ENCODE data around the gene GOLGA6C. TPM values are rescaled to one million over a fixed set of nuclear protein-coding genes. Genes with fewer than 3 reads are reported as not detected.

Gene GOLGA6C
- total RNA-seq, 6 donors from 2014 or later, result not detected

DNA sequence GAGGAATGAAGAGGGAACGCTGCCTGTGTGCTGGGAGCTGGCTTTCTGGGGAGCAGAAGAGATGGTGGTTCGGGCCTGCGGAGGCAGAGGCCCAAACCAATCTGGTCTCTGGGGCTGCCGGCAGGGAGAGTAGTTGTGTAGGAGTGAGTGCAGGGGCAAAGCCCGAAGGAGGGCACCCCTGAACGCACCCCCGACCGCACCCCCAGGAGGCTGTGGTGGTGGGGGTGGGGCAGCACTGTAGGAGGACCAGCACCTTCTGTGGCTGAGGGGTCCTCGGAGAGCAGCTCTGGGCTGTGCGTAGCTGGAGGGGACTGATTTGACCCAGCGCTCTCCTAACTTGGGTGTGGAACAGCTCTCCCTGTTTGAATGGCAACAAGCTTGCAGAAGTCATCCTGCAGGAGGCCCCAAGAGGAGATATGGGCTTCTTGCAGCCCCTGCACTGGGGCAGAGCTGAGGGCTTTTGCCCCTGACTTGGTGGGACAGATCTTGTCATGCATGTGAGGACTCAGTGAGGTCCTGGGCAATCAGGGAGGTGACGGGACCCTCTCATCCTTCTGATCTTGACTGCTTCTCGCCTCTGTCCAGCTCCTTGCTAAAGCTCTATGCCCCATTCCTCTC, 30.4 kb upstream of the GOLGA6C start:
- ATAC-seq (ENCODE audit: low FRiP score in 2 of 2) (no peak), DNase-seq (no peak)

DNA sequence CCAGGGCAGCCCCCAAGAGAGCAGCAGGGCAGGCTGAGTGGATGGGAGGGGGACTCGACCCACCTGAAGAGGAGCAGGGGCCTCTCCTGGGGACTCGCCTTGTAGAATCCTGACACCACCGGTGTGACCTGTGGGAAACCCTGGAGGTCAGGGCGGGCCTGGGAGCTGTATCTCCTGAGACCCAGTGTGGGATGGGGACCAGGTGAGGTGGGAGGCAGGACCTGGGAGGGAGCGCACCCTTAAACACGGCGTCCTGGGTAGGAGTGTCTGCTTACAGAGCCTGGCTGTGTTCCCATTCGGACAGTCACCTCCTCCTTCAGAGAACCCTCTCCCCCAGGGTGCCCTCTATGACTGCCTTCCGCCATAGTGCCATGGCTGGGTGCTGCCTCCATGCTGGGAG, 29.3 kb upstream of the GOLGA6C start:
- DNase-seq (no peak), ATAC-seq (ENCODE audit: low FRiP score in 2 of 2) (peak in 1 of 2 donors; percentile 4)
- 84 to 97% methylated on average over 6 of the region's 9 CpGs for WGBS, 2 donors
- no peaks in the 10 kb centered on the region for H3K36me3 ChIP-seq
- TF ChIP-seq EP300 (IDR thresholded peaks at IDR 0.05) (no peak), POLR2AphosphoS5 (IDR thresholded peaks at IDR 0.05) (no peak), POLR2A (IDR thresholded peaks at IDR 0.05) (no peak)
- H3K27me3 ChIP-seq, result no peaks in the 10 kb centered on the region
- H3K4me3 ChIP-seq, result no peak overlapping the region
- H3K27ac ChIP-seq, result no peak overlapping the region
- peaks cover 5 to 8% (median 6%) of the 10 kb centered on the region in 4 donors for H3K4me1 ChIP-seq
- H3K9me3 ChIP-seq, result no peaks in the 10 kb centered on the region

More for the DNA sequence above, 30.4 kb upstream of the GOLGA6C start:
- no peak overlapping the region for H3K27ac ChIP-seq
- H3K9me3 ChIP-seq, result no peaks in the 10 kb centered on the region
- H3K27me3 ChIP-seq, result no peaks in the 10 kb centered on the region
- H3K36me3 ChIP-seq, result no peaks in the 10 kb centered on the region
- 91 to 95% methylated on average over 5 to 12 of the region's 13 CpGs for WGBS, 2 donors
- TF ChIP-seq EP300 (IDR thresholded peaks at IDR 0.05), result no peak
- TF ChIP-seq POLR2A (IDR thresholded peaks at IDR 0.05), result no peak
- TF ChIP-seq, protein P1, sequence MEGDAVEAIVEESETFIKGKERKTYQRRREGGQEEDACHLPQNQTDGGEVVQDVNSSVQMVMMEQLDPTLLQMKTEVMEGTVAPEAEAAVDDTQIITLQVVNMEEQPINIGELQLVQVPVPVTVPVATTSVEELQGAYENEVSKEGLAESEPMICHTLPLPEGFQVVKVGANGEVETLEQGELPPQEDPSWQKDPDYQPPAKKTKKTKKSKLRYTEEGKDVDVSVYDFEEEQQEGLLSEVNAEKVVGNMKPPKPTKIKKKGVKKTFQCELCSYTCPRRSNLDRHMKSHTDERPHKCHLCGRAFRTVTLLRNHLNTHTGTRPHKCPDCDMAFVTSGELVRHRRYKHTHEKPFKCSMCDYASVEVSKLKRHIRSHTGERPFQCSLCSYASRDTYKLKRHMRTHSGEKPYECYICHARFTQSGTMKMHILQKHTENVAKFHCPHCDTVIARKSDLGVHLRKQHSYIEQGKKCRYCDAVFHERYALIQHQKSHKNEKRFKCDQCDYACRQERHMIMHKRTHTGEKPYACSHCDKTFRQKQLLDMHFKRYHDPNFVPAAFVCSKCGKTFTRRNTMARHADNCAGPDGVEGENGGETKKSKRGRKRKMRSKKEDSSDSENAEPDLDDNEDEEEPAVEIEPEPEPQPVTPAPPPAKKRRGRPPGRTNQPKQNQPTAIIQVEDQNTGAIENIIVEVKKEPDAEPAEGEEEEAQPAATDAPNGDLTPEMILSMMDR (IDR thresholded peaks at IDR 0.05), result no peak
- no peak for TF ChIP-seq POLR2AphosphoS5 (IDR thresholded peaks at IDR 0.05)
- no peak overlapping the region for H3K4me3 ChIP-seq
- H3K4me1 ChIP-seq, result peaks cover 5 to 8% (median 6%) of the 10 kb centered on the region in 4 donors

DNA sequence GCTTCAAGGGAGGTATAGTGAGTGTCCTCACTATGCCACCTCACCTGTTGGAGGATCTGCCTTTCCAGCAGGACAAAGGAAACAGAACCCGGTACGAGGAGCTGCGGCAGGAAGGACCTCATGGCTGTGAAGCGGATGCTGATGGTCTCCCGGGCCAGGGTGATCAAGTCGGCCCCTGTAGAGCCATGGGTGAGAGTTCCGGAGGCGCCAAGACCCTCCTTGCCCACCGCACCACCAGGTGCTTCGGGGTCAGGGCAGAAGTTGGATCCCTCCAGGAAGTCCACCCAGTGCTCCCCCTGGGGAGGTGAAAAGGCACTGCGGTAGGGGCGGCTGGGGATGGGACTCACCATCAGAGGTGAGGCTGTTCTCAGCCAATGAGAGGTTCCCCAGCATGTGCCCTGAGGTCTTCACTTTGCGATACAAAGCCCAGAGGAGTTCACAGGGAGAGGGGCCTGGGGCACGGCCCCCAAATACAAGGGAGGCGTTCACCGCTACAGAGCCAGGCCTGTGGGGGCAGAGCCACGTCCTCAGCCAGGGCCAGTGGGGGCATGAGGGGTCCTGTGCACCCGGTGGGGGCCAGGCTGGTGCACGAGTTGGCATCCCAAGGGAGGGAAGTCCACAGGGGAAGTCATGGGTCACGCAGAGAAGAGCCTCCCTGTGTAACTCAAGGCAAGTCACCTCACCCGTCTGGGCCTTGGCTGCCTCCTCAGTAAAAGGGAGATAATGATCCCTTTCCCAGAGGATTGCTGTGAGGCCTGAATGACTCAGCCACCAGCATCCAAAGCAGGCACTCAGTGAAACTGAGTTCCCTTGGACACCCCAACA, 28.7 kb upstream of the GOLGA6C start:
- DNase-seq, result no peak
- TF ChIP-seq POLR2A (IDR thresholded peaks at IDR 0.05) (no peak), POLR2AphosphoS5 (IDR thresholded peaks at IDR 0.05) (no peak), EP300 (IDR thresholded peaks at IDR 0.05) (no peak)
- TF ChIP-seq, protein P1 (IDR thresholded peaks at IDR 0.05), result no peak
- Histone ChIP-seq H3K9me3 (no peaks in the 10 kb centered on the region), H3K27me3 (no peaks in the 10 kb centered on the region), H3K36me3 (no peaks in the 10 kb centered on the region), H3K27ac (no peak overlapping the region), H3K4me3 (no peak overlapping the region), H3K4me1 (peaks cover 5 to 8% (median 6%) of the 10 kb centered on the region in 4 donors)
- WGBS, 2 donors, result 86 to 92% methylated on average over 11 to 19 of the region's 21 CpGs
- ATAC-seq (ENCODE audit: low FRiP score in 2 of 2), result no peak

DNA sequence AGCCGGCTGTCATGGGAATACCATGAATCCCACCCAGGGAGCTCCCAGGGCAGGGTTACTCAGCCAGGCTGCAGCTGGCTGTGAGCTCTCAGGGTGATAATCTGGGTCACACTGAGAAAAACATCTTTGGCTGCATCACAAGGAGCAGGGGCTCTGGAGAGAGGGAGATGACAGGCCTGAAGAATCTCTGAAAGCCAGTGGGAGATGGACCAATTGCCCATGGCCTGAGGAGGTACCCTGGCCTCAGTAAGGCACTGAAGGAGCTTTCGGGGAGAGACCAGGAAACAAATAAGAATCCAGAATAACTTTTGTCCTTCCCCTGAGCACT, 28.2 kb upstream of the GOLGA6C start:
- DNase-seq (no peak), ATAC-seq (ENCODE audit: low FRiP score in 2 of 2) (no peak)
- Histone ChIP-seq H3K36me3 (no peaks in the 10 kb centered on the region), H3K27ac (no peak overlapping the region), H3K4me1 (peaks cover 5 to 8% (median 6%) of the 10 kb centered on the region in 4 donors), H3K4me3 (no peak overlapping the region), H3K9me3 (no peaks in the 10 kb centered on the region), H3K27me3 (no peaks in the 10 kb centered on the region)
- WGBS, 2 donors, result 74 to 83% methylated on average over 1 to 2 of the region's 2 CpGs
- TF ChIP-seq EP300 (IDR thresholded peaks at IDR 0.05) (no peak), POLR2AphosphoS5 (IDR thresholded peaks at IDR 0.05) (no peak), POLR2A (IDR thresholded peaks at IDR 0.05) (no peak)
- TF ChIP-seq, protein P1 (IDR thresholded peaks at IDR 0.05), result no peak

DNA sequence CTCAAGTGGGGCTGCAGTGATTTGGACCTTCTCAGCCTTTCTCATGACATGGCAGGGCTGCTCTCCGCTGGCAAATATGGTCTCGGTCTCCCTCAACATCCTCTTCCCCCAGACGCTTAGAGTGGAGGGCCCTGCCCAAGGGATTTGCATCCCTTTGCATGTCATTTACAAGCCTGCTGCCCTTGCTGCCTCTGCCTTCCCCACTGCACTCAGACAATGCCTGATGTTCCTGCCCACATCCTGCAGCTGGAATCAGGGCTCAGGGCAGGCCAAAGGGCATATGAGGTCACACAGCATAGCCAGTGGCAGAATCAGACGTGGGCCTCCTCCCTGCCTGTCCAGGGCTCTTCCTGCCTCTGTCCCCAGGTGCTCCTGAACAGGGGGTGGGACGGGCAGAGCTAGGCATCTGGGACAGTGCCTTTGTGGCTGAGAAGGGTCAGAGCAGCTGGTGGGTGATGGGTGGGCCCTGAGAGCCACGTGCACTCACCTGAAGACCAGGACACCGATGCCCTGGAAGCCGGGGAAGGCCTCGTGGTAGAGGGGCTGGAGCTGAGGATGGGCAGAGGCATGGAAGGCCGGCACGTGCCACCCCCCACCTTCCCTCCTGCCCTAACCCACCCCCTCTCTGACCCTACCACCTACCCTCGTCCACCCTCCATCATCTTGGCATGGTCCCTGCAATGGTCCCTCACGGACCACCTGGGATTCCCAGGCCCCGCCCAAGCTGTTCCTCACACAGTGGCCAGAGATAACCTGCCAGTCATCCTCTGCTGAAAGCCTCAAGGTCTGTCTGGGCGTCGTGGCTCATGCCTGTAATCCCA, 27.4 kb upstream of the GOLGA6C start:
- Histone ChIP-seq H3K36me3 (no peaks in the 10 kb centered on the region), H3K27me3 (no peaks in the 10 kb centered on the region), H3K9me3 (no peaks in the 10 kb centered on the region), H3K27ac (no peak overlapping the region), H3K4me3 (no peak overlapping the region), H3K4me1 (peaks cover 4 to 7% (median 5%) of the 10 kb centered on the region in 4 donors)
- no peak for ATAC-seq (ENCODE audit: low FRiP score in 2 of 2)
- no peak for DNase-seq
- 65 to 80% methylated on average over 6 to 16 of the region's 16 CpGs for WGBS, 2 donors
- TF ChIP-seq POLR2A (IDR thresholded peaks at IDR 0.05), result no peak
- peak in 1 of 2 donors; percentile 11 for TF ChIP-seq POLR2AphosphoS5 (IDR thresholded peaks at IDR 0.05)

All from upper lobe of left lung (tissue), 6 donors.